A549 (cell line): ENCODE measurements around the gene PLCZ1.

ENCODE experiments used
- CTCF ChIP-seq: fragments of >200 bp; sonication (Bioruptor Twin); formaldehyde crosslinking; IDR thresholded peaks from 3 replicates; pipeline ENCODE4 v1.5.1; 2016
- POLR2A ChIP-seq: IDR thresholded peaks from 2 replicates; pipeline ENCODE4 v1.6.1; 2012; ENCODE audit warnings: mild to moderate bottlenecking, low read length
- RAD21 ChIP-seq, 2 experiments: fragments of >200 bp in 1 of 2; sonication (Bioruptor Twin) in 1 of 2; formaldehyde crosslinking in 1 of 2; IDR thresholded peaks in 1 of 2; conservative IDR thresholded peaks in 1 of 2; 2 replicates in 1 of 2; 3 replicates in 1 of 2; pipeline ENCODE4 v1.6.1; 2012 to 2018; ENCODE audit warnings: inconsistent platforms in 1 of 2
- RFX5 ChIP-seq: fragments of 450-650 bp; IDR thresholded peaks from 2 replicates; pipeline ENCODE4 v1.7.1; 2014; ENCODE audit warnings: antibody characterized with exemption, mild to moderate bottlenecking, moderate library complexity

GRCh38 chr12:18723752-18724151 is 14.1 kb downstream of the PLCZ1 start:
- no peak for TF ChIP-seq RAD21 (conservative IDR thresholded peaks at IDR 0.05 in 1 of 2, IDR thresholded peaks at IDR 0.05 in 1 of 2)
- no peak for TF ChIP-seq RFX5
- no peak for TF ChIP-seq CTCF
- no peak for TF ChIP-seq POLR2A
